GM15510 (cell line): ENCODE results near the gene NDOR1.

ENCODE experiments used
- POLR2A ChIP-seq: IDR thresholded peaks from 3 replicates; pipeline ENCODE4 v1.6.1; 2011; ENCODE audit warnings: borderline replicate concordance; ENCODE audit not compliant: insufficient read length; ENCODE audit errors: extremely low read depth

The NDOR1 gene

DNA sequence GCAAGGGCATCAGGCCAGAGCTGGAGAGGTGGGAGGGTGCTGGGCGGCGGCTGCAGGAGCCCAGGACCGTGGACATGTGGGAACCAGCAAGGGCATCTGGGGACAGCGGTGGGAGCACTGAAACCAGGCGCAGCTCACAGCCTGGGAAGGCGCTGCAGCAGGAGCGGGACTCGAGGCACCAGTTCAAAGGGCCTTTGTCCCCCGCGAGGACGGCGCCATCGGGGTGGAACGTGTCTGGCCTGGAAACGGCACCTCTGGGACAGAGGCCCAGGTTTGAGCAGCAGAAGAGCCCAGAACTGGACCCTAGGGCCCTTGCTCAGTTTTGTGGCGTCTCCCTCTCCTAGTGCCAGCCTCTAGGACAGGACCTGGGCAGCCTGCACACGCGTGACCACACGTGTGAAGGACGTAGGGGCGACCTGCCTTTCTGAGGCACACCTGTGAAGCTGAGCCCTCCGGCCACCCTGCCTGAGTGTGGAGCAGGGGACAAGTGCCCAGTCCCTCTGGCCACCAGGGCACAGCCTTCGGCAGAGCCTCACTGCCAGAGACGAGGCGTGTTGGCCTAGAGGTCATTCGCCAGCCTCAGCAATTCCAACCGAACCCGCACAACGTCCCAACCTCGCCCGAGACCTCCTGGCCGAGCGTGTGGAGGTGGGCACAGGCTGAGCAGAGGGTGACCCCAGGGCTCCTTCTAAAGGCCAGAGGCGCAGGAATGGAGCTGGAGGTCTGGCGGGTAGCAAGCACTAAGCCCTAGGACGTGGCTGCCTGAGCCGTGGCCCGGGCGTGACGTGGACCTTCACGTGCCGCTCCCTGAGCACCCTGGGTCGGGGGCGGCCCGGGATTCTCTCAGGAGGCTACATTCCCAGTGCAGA lies 31.5 kb upstream of the NDOR1 start:
- no peak for TF ChIP-seq POLR2A

DNA sequence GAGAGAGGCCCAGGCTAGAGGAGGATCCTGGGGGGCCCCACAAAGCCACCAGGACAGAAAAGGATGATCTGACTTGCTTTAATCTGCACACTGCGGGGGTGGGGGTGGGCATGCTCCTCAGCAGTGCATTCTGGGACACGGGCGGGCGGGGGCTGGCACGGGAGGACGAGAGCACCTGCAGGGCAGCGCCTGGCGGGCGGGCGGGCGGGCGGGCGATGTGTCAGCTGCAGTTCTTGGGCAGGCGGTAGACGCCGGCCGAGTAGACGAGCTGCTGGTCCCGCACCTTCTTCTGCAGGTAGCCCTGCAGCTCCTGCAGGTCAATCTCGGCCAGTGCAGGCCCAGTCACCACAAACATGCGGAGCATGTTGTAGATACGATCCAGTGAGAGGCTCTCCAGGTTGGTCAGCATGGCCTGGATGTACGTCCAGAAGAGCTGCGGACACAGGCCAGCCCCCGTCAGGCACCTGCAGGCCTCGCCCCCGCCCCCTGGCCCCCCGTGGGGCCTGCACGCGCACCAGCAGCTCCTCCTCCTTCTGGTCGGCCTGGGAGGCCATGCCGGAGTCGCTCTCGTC lies 30.7 kb upstream of the NDOR1 start:
- no peak for TF ChIP-seq POLR2A

DNA sequence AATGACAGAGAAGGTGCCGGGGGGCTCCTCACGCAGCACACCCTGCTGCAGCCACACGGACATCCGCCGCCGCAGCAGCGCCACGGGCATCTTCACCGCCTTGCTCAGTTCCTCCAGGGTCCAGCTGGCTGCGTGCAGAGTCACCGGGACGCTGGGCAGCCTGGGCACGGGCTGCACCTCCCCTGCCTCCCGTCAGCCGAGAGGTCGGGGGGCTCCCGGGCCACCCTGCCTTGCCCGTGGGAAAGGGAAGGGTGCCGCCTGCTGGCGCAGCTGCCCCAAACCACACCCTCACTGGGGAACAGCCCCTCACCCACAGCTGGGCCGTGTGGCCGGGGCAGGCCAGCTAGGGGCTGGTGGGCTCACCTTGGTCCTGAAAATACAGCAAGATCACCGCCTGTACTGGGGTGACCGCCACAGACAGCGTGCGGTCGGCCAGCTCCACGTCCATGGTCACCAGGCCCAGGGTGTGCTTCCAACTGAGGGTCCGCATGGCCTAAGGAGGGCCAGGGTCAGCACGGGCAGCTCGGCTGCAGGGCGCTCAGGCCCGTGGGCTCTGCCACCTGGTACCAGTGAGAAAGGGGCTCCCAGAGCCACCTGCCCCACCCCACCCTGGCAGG lies 30.0 kb upstream of the NDOR1 start:
- TF ChIP-seq POLR2A: no peak

DNA sequence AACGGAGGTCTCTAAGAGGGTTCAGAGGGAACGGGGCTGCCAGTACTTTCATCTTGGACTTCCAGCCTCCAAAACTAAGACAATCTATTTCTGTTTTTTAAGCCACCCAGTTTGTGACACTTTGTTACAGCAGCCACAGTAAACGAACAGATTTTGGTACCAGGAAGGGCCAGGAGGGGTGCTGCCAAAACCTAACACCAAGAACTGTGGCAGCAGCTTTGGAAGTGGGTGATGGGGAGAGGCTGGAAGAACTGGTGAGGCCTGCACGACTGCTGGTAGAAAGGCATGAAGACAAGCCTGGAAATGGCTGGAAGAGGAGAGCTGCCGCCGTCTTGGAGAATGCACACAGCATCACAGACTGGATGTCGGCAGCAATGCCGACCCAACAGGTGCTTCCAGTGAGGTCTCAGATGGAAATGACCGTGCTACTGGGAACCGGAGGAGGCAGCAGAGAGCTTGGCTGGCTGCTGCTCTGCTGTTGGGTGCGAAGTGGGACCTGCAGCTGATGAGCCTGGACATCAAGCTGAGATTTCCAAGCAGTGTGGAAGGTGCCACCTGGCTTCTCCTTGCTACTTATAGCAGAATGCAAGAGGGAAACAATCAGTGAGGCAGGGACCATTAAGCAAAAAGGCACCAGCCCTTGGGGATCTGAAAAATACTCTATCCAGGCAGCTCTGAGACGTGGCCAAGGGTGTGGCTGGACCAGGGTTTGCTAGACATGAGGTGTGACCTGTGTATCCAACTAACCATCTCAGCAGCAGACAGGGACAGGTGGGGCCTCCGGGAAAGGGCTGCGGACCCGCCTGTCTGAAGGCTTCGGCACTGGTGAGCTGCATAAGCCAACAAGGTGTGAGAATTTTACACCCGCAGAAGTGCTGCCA lies 29.0 kb upstream of the NDOR1 start:
- TF ChIP-seq POLR2A: no peak

DNA sequence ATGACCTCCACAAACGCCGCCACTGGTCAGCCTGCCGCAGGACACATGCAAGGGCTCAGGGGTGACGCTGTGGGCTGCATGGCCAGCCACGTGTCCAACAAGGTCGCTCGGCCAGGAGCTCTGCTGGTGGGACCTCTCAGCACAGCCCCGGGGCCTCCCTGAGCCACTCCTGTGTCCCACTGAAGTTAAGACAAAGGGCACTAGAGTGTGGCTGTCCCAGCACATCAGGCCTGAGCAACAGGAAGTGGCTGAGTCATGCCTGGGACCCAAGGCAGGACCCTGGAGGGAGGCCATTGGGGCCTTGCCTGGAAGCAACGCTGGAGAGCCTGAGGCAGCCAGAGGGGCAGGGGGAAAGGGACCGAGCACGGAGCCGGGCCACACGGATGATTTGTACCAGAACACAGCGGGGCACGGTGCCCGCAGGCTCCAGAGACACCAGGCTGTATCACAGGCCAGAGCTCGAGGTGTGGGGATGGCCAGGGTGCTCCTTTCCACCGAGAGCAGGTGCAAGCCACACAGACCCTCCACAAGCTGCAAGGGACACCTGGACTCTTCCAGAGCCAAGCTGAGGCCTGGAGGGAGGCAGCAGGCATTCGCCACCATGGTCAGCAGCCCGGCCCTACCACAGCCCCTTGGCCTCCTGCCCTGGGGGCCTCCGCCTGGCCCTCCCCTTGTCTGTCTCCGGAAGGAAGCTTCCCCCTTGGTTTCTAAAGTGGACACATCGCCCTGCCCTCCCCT lies 27.1 kb upstream of the NDOR1 start:
- no peak for TF ChIP-seq POLR2A

DNA sequence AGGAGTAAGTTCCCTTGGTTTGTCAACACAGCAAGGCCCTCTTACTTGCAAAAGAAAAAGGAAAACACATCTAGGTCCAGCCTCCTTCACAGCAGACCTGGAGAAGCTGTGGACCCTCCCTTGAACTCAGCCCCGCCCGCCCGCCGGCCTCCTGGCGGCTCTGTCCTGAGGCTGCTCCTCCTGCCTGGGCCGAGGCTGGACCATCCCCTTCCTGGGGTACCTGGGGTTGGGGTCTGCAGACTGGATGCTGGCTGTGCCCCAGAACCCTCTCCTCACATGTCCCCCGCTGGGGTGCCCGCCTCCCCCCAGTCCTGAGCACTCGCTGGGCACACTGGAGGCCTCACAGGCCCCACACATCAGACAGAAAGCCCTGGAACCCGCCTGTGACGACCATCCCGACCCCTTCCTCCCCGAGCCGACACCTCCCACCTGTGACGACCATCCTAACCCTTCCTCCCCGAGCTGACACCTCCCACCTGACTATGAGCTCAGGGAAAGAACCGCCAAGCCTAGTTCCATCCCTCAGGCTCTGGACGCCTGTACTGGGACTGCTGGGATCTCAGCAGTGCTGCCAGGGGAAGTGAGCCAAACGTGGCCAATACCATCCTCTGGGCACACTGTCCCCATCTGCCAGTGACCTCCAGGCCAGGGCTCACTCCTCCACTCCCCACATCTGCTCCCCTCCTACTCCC lies 26.4 kb upstream of the NDOR1 start:
- no peak for TF ChIP-seq POLR2A

DNA sequence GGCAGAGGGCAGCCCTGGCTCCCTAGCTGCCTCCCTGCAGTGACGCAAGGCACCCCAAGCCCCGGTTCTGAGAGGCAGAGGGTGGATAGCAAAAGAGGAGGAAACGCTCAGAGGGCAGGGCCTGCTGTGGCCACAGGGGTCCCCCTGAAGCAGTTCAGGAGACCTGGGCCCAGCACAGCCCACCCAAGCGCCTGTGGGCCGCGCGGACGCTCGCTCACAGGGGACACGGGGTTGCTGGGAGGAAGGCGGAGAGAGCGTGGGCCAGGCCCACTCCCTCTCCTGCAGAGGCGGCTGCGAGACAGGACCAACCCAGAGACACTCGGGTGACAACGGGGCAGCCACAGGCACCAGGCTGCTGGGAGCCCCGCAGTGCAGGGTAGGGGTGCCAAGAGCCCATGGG lies 25.7 kb upstream of the NDOR1 start:
- TF ChIP-seq POLR2A: no peak

DNA sequence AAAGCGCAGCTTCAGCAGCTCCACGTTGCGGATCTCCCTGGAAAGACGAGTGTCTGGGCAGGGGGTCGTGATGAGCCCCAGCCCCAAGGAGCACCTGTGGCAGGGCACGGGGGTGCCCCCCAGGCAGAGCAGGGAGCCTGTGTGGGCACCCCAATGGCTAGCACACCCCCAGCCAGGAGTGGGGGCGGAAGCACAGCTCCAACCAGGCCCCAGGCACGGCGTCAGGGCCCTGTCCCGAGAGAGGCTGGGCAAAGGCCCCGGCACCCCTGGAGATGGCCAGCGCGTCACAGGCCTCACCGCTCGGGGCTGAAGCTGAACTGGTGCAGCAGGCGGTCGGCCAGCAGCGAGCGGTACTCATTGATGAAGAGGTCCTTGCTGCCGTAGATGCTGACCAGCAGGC lies 25.0 kb upstream of the NDOR1 start:
- no peak for TF ChIP-seq POLR2A

DNA sequence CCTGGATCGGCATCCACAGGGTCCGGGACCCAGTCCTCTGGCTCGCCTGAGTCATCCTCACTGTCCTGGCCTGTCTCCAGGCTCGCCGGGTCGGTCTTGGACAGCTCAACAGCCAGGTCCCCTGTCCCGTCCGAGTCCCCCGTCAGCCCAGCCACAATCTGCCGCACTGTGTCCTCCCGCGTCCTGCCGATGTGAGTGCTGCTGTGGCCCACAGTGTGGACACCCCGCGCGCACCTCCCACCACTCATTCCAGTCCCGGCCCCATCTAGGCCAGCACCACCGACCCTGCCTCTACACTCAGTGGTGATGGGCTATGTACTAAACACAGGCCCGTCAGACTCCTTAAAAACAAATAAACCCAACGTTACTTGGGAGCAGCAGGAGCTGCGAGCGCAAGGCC lies 23.8 kb upstream of the NDOR1 start:
- TF ChIP-seq POLR2A: no peak

DNA sequence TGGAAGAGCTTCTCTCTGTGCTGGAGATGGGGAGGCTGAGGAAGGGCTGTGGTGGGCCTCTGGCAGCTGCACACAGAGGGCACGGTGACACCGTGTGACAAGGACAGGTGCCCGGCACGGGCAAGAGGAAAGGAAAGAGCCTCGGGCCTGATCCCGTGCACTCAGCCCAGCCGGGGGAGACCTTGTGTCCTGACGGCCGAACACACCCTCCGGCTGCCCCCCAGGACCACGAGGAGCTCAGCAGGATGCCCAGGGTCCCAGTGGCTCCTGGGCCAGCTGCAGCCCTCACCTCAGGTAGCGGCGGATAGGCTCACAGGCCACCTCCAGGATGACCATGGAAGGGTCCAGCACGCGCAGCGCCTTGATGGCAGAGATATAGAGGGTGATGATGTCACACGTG lies 22.7 kb upstream of the NDOR1 start:
- TF ChIP-seq POLR2A: no peak

DNA sequence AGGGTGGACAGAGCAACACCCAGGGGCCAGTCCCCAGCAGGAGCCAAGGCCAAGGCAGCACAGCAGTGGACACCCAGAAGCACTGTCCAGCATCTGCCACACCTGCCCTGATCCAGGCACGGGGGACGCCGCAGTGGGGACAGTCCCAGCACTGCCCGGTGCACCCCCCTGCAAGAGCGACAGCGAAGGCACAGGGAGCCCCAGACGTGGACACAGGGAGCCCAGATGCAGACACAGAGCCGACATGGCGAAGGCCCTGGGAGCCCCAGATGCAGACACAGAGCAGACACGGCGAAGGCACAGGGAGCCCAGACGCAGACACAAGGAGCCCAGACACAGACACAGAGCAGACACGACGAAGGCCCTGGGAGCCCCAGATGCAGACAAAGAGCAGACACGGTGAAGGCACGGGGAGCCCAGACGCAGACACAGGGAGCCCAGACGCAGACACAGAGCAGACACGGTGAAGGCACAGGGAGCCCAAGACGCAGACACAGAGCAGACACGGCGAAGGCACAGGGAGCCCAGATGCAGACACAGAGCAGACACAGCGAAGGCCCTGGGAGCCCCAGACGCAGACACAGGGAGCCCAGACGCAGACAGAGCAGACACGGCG lies 21.4 kb upstream of the NDOR1 start:
- no peak for TF ChIP-seq POLR2A

DNA sequence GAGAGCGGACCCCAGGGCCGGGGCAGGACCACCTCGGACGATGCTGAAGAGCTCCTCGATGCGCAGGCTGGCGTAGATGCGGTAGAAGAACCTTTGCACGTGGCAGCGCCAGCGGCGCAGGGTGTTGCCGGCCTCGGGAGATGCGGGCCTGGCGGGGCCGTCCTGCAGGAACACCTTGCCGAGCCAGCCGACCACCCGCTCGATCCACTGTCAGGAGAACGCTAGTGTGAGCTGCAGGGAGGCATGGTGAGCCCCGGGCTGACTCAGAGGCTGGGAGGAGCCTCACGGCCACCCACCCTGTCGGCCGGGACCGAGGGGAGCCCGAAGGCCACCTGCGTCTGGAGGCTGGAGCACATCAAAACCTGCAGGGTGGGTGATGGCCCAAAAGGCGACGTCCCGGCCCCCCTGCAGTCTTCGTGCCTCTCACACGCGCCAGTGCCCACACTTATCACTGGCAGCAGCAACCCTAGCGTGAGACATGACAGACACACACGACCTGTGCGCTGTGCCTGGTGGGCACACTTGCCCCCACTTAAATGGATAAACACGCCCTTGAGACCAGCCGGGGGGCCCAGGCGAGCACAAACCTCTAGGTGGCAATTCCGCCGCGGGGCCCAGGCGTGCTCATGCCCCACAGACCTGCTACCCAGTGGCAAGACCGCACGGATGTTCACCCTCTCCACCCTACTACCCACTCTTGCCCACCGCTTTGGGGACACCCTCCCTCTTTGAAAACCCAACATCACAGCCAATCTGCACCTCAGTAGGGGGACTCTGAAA lies 20.4 kb upstream of the NDOR1 start:
- TF ChIP-seq POLR2A: no peak

DNA sequence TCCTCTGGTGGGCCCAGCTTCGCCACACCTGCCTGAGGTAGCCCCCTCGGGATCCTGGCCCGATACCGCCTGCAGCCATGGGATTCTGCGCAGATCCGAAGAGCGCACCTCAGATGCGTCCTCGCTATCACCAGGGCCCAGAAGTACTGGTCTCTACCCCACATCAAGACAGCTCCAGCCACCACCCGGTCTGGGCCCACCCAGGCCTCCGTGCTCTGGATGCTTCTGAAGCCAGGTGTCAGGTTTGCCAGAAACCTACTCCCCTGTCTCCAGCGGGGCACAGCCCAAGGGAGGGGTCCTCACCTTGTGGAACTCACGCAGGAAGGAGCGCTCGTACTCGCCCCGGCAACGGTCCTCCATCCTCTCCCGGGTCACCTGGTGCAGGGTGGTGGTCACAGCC lies 19.6 kb upstream of the NDOR1 start:
- no peak for TF ChIP-seq POLR2A
